ENCODE data around the gene OPTN. TPM values are rescaled to one million over a fixed set of nuclear protein-coding genes. Genes with fewer than 3 reads are reported as not detected.

The OPTN gene
- total RNA-seq, 4 donors from 2014 or later = 69.0 to 103 (median 82.2) TPM

DNA sequence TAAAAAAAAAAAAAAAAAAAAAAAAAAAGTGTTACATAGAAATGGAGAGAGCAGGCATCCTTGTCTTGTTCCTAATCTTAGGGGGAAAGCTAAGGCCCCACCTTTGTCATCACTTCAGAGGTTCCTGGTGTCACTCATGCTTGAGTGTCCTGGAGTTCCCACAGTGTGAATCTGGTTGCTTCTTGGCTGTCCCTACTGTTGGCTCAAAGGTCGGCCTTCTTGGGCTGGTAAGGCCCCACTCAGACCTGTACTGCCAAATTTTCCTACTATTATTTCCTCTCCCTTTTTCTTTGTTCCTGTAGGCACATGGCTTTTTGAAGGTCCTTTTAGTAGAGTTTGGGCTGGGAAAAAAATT is 21.5 kb downstream of the OPTN start:
- H3K27me3 ChIP-seq = no peaks in the 10 kb centered on the region
- H3K4me3 ChIP-seq = no peak overlapping the region
- no peak for ATAC-seq
- H3K9me3 ChIP-seq = no peaks in the 10 kb centered on the region
- peaks cover 0 to 7% (median 0%) of the 10 kb centered on the region in 3 donors for H3K4me1 ChIP-seq
- peaks cover 14 to 99% of the 10 kb centered on the region in 2 donors for H3K36me3 ChIP-seq
- 47% methylated on average over 1 of the region's 1 CpG; no CpG with 5 or more reads in 1 of the 2 donors for WGBS, 2 donors (ENCODE audit: low coverage in 1 of 2)
- H3K27ac ChIP-seq = no peak overlapping the region
- TF ChIP-seq CTCF (IDR thresholded peaks at IDR 0.05) (no peak), POLR2AphosphoS5 (IDR thresholded peaks at IDR 0.05) (no peak), EP300 (IDR thresholded peaks at IDR 0.05) (no peak), POLR2A (IDR thresholded peaks at IDR 0.05) (no peak)

GRCh38 chr10:13136651-13137050 is 36.7 kb downstream of the OPTN start:
- H3K27ac ChIP-seq = no peak overlapping the region
- 89 to 95% methylated on average over 4 to 8 of the region's 8 CpGs for WGBS, 2 donors (ENCODE audit: low coverage in 1 of 2)
- TF ChIP-seq CTCF (IDR thresholded peaks at IDR 0.05) (no peak), POLR2AphosphoS5 (IDR thresholded peaks at IDR 0.05) (no peak), POLR2A (IDR thresholded peaks at IDR 0.05) (no peak), EP300 (IDR thresholded peaks at IDR 0.05) (no peak)
- ATAC-seq = no peak
- no peaks in the 10 kb centered on the region for H3K9me3 ChIP-seq
- peaks cover 0 to 98% of the 10 kb centered on the region in 2 donors for H3K36me3 ChIP-seq
- no peaks in the 10 kb centered on the region for H3K27me3 ChIP-seq
- H3K4me1 ChIP-seq = no peaks in the 10 kb centered on the region
- H3K4me3 ChIP-seq = no peak overlapping the region

DNA sequence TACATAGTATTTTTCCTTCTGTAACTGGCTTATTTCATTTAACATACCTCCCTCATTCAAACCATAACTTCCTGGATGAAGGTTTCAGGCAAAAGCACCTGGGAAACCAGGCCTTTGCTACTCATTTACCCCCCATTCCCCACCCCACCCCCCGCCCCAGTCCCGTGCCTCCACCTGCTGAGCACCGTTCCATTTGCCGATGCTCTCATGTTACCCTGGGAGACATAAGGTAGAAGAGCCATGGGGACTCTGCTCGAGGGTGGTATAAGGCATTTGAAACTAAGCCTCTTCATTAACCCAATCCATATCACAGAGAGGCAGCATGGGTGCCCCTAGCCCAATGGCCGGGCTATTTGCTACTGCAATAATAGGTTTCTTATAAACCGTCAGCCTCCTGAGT is 39.2 kb downstream of the OPTN start:
- TF ChIP-seq POLR2A (IDR thresholded peaks at IDR 0.05) = no peak
- no peak for TF ChIP-seq EP300 (IDR thresholded peaks at IDR 0.05)
- no peak for TF ChIP-seq POLR2AphosphoS5 (IDR thresholded peaks at IDR 0.05)
- WGBS, 2 donors (ENCODE audit: low coverage in 1 of 2) = 63 to 70% methylated on average over 1 to 2 of the region's 7 CpGs
- no peak for ATAC-seq
- Histone ChIP-seq H3K27me3 (no peaks in the 10 kb centered on the region), H3K36me3 (peaks cover 0 to 90% of the 10 kb centered on the region in 2 donors), H3K27ac (no peak overlapping the region), H3K4me3 (no peak overlapping the region), H3K9me3 (no peaks in the 10 kb centered on the region), H3K4me1 (no peaks in the 10 kb centered on the region)

GRCh38 chr10:13139676-13140075 is 39.7 kb downstream of the OPTN start:
- H3K36me3 ChIP-seq = peaks cover 0 to 84% of the 10 kb centered on the region in 2 donors
- no peak for TF ChIP-seq POLR2A (IDR thresholded peaks at IDR 0.05)
- no peaks in the 10 kb centered on the region for H3K27me3 ChIP-seq
- no peak overlapping the region for H3K4me3 ChIP-seq
- ATAC-seq = no peak
- H3K27ac ChIP-seq = no peak overlapping the region
- no peaks in the 10 kb centered on the region for H3K4me1 ChIP-seq
- 71 to 73% methylated on average over 2 of the region's 2 CpGs for WGBS, 2 donors (ENCODE audit: low coverage in 1 of 2)
- no peaks in the 10 kb centered on the region for H3K9me3 ChIP-seq

DNA sequence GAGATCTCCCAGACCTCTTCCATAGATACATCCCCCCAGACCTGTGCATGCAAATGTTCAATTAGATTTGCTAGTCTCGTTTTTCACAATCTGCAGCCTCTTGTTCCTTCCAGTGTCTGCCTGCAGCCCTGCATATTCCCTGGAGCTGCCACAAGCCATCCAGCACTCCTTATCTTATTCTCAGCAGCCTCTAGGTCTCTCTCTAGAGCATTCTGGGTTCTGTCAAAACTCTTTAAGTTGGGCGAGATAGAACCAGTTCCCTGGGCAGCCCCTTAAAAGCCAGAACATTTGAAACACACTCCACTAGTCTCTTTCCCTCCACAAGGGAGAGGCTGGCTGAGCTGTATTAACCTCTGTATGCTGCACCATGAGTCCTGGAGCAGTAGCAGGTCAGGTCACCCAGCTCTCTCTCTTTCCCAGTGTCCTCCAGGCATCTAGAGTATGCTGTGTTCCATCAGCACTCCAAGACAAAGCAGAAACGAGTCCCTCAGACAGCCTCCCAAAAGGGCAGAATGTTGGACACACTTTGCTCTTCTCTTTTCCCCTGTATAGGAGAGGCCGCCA is 40.7 kb downstream of the OPTN start:
- peaks cover 0 to 74% of the 10 kb centered on the region in 2 donors for H3K36me3 ChIP-seq
- TF ChIP-seq EP300 (IDR thresholded peaks at IDR 0.05) (no peak), CTCF (IDR thresholded peaks at IDR 0.05) (no peak), POLR2A (IDR thresholded peaks at IDR 0.05) (no peak), POLR2AphosphoS5 (IDR thresholded peaks at IDR 0.05) (no peak)
- ATAC-seq = no peak

GRCh38 chr10:13143766-13144165 is 43.8 kb downstream of the OPTN start:
- peaks cover 0 to 44% of the 10 kb centered on the region in 2 donors for H3K36me3 ChIP-seq
- ATAC-seq = no peak

More for the DNA sequence above, 40.7 kb downstream of the OPTN start:
- H3K9me3 ChIP-seq = no peaks in the 10 kb centered on the region
- WGBS, 2 donors (ENCODE audit: low coverage in 1 of 2) = 89 to 100% methylated on average over 1 of the region's 4 CpGs
- no peaks in the 10 kb centered on the region for H3K27me3 ChIP-seq
- H3K4me3 ChIP-seq = no peak overlapping the region
- no peak overlapping the region for H3K27ac ChIP-seq
- H3K4me1 ChIP-seq = no peaks in the 10 kb centered on the region

More at GRCh38 chr10:13143766-13144165, 43.8 kb downstream of the OPTN start:
- 100% methylated on average over 1 of the region's 1 CpG for WGBS, 2 donors (ENCODE audit: low coverage in 1 of 2)
- no peaks in the 10 kb centered on the region for H3K27me3 ChIP-seq
- no peak overlapping the region for H3K27ac ChIP-seq
- no peak for TF ChIP-seq POLR2AphosphoS5 (IDR thresholded peaks at IDR 0.05)
- no peak for TF ChIP-seq CTCF (IDR thresholded peaks at IDR 0.05)
- TF ChIP-seq EP300 (IDR thresholded peaks at IDR 0.05) = no peak
- TF ChIP-seq POLR2A (IDR thresholded peaks at IDR 0.05) = no peak
- H3K4me3 ChIP-seq = no peak overlapping the region
- no peaks in the 10 kb centered on the region for H3K9me3 ChIP-seq
- H3K4me1 ChIP-seq = no peaks in the 10 kb centered on the region

All from gastroesophageal sphincter (tissue), 4 donors.